HG02885 (cell line): ENCODE measurements around the gene DECR2.
"Not testable (repeated sequence)": the region's sequence is repeated elsewhere in the genome, so short reads cannot be mapped to it uniquely, and the experiment has no call there.

Experiments used
- ATAC-seq: cut with Tn5 transposase; IDR thresholded peaks from one replicate; pipeline ENCODE4 v1.9.1; 2021; ENCODE audit warnings: mild to moderate bottlenecking; ENCODE audit not compliant: unreplicated experiment, poor library complexity

DECR2 gene

GRCh38 chr16:401468-402348, at the start of gene DECR2:
DECR2 (plus strand) TSS chr16:401885; CDS start chr16:401964, 79 bp downstream.
- ATAC-seq, result peak; percentile 68

GRCh38 chr16:352547-353403, 48.9 kb upstream of the DECR2 start, which contains the start of gene AXIN1:
AXIN1 (minus strand) TSS chr16:352723; CDS start chr16:347025, 5,698 bp downstream.
- ATAC-seq, result peak; percentile 76

- no peak for ATAC-seq
These were observed 48.0 kb upstream of the DECR2 start for GRCh38 chr16:353404-354290.

DNA sequence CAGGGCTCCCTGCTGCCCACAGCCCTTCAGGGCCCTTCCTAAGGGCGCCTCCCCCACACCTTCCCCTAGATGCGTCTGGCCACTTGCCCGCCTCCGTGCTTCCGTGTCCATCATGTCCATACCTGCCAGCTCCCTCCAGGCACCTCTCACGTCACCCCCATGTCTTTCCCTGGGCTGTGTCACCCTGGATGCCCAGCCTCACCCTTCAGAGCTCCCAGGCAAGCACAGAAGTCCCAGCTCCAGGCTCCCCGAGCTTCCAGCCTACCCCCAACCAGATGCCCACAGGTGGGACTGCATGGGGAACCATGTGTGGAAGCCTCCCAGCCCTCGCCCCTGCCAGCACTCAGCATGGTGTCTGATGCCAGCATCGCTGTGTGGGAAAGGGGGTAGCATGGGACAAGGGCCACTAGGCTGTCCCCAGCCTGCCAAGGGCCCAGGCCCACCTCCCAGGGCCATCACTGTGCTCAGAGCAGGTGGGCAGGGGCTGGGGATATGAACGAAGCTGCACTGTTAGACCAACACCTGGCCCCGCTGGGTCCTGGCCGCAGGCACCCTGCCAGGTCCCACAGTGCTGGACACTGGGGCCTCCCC, 47.3 kb upstream of the DECR2 start:
- no peak for ATAC-seq

- no peak for ATAC-seq
These were observed 46.7 kb upstream of the DECR2 start for GRCh38 chr16:354971-355461.

DNA sequence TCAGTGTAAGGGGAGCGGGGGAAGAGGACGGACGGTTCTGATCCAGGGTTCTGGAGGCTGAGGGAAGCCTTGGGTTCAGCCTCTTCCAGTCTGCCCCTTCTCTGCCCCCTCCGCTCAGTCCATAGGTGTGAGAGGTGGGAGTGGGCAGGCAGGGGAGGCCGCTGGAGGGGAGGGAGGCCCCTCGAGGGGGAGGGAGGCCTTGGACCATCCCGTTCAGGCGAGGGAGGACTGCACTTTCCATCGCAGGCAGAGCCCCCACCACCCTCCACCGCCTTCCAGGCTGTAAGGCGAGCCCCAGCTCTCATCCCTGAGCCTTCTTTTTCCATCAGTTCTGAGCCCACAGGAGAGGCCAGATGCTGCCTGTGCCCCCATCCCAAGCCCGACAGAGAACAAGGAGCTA, 44.9 kb upstream of the DECR2 start:
- ATAC-seq, result no peak

GRCh38 chr16:359067-359763, 42.5 kb upstream of the DECR2 start:
- no peak for ATAC-seq

DNA sequence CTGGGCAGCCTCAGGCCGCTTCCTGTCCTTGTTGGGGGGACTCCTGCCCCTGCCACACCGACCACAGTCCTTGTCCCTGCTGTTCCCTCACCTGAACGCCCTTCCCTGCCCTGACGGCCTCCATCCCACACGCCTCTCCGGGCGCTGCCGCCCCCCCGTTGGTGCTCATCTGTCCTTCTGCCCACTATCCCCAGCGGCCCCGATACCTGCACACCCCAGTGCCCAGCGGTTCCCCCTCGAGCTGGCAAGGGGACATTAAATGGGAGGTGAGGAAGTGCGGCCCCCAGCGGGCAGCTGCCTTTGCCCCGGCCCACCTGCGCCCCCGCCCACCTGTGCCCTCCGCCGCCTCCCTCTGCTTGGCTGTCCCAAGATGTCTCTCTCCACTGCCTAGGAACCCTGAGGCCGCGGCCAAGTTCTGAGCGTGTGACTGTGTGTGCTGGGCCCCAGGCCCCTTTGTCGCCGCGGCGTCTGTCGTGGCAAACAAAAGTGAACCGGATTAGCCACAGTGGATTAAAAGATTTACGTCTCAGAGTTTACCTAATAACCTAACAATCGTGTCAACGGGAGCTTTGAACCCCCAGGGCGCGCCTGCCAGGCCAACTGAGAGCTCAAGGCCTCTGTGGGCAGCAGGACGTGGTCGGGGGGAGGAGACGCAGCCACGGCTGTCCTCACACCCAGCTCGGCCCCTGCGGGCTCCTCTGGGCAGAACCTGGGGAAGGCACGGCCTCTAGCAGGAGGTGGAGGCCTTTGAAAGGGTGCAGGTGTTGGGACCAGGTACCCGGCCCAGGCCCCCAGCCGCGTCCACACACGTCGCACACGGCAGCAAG, 41.6 kb upstream of the DECR2 start:
- no peak for ATAC-seq

GRCh38 chr16:360698-361336, 40.9 kb upstream of the DECR2 start:
- ATAC-seq, result no peak

DNA sequence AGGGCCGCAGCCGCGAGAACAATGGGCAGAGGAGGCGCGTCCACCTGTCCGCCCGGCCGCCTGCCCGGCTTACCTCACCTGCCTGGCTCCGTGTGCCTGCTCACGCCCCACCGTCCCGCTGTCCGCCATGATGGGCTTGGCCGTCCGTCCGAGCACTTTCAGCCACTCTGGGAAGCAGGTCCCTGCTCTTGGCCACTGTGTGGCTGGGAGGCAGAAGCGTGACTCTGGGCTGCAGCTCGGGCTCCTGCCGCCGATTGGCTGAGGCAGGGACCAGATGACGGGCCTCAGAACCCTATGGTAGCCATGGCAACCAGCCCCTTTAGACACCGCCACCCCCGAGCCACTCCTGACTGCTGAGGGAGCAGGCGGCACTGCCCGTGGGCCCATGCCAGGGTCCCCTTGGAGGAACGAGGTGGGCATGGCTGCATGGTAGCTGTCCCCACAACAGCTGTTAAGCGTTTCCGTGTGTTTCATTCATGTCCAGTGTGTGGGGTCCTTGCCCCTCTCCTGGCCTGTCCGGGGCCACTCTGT, 40.3 kb upstream of the DECR2 start:
- no peak for ATAC-seq

GRCh38 chr16:361872-362701, 39.6 kb upstream of the DECR2 start:
- peak; percentile 51 for ATAC-seq

- not testable (repeated sequence) for ATAC-seq
These were observed 39.0 kb upstream of the DECR2 start for GRCh38 chr16:362702-362999.

DNA sequence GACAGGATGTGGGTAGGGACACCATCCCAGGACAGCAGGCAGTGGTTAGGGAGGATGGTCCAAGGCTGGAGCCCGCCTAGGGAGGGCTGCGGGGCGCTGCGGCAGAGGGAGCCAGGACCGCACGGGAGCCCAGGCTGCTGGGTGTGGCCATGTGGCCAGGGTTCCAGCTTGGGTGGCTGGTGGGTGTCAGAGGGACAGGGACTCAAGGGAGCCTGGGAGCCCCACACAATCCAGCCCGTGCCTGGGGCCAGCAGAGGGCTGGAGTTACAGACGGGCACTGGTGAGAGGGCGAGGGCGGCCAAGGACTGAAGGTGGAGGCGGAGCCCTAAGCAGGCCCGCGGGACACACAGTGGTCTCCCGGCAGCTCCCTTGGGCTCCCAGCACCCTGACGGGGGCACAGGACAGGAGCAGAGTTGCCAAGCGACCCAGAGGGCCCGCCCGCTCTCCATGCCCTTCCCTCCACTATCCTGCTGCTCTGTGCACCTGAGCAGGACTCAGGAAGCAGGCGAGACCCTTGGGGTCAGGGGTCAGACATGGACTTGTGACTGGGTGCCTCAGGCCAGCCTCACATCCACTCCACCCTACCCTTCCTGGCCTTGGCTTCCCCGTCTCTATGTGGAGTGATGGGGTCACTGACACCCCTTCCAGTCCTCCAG, 38.4 kb upstream of the DECR2 start:
- no peak for ATAC-seq

GRCh38 chr16:363766-364490, 37.8 kb upstream of the DECR2 start:
- no peak for ATAC-seq

DNA sequence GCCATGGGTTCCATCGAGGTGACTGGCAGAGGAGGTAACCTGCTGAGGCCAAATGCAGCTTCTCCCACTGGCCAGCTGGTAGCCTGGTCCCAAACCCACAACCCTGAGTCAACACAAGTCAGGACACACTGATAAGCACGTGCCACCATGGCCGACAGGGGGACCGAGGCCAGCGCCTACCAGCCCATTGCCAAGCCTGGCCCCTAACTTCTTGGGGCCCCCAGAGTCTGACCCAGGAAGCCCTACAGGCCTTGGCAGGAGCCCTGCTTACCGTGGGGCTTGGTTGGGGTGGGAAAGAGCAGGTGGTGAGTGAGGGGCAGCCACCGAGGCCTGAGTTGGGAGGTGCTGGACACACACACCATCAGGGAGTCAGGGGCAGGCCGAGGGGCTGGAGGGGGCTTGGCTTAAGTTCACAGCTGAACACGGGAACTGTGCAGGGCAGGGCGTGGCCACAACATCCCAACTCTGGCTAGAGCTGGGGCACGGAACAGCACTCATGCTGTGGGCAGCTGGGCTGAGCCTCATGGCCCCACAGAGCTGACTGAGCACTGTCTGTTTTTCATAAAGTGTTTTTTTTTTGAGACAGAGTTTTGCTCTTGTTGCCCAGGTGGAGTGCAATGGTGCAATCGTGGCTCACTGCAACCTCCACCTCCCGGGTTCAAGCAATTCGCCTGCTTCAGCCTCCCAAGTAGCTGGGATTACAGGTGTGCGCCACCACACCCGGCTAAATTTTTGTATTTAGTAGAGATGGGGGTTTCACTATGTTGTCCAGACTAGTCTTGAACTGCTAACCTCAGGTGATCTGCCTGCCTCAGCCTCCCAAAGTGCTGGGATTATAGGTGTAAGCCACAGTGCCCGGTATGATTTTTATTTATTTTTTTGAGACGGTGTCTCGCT, 36.8 kb upstream of the DECR2 start:
- no peak for ATAC-seq
